HUES64 (cell line): ENCODE data around the gene SRSF3.
"Not testable (repeated sequence)": the region's sequence is repeated elsewhere in the genome, so short reads cannot be mapped to it uniquely, and the experiment has no call there.

Experiments
- H3K27ac ChIP-seq: 2 replicates; pipeline ENCODE4 v1.7.0; 2013; ENCODE audit warnings: low read depth, low read length, inconsistent platforms
- H3K27me3 ChIP-seq: 2 replicates; pipeline ENCODE4 v1.6.1; 2013; ENCODE audit warnings: mild to moderate bottlenecking, low read length; ENCODE audit not compliant: insufficient read depth
- H3K36me3 ChIP-seq: 2 replicates; pipeline ENCODE4 v1.6.1; 2013; ENCODE audit warnings: mild to moderate bottlenecking, low read length; ENCODE audit not compliant: insufficient read depth
- H3K4me1 ChIP-seq: 2 replicates; pipeline ENCODE4 v1.6.1; 2013; ENCODE audit warnings: mild to moderate bottlenecking, low read length, moderate library complexity; ENCODE audit not compliant: insufficient read depth
- H3K4me3 ChIP-seq: 2 replicates; pipeline ENCODE4 v1.5.1; 2013; ENCODE audit warnings: mild to moderate bottlenecking, low read length, moderate library complexity
- H3K9ac ChIP-seq: 2 replicates; pipeline ENCODE4 v1.6.1; 2013; ENCODE audit warnings: mild to moderate bottlenecking, low read depth, low read length
- H3K9me3 ChIP-seq: 2 replicates; pipeline ENCODE4 v1.6.1; 2013; ENCODE audit warnings: low read depth, low read length; ENCODE audit not compliant: insufficient read depth
- WGBS: fragments of 150-250, 120-280 bp; methylation state at CpG from one replicate; pipeline ENCODE4 v1.1.7; 2013; ENCODE audit warnings: missing lambda C conversion rate; 5-methylcytosine and 5-hydroxymethylcytosine counted together

Gene SRSF3

GRCh38 chr6:36639171-36639808 is 45.1 kb downstream of the SRSF3 start:
- H3K9ac ChIP-seq = no peak overlapping the region
- no peak overlapping the region for H3K4me3 ChIP-seq
- H3K4me1 ChIP-seq = peaks cover 4% of the 10 kb centered on the region; the same call in 1 of the 2 replicates
- H3K27ac ChIP-seq = no peak overlapping the region
- 91% methylated on average over 11 of the region's 11 CpGs for WGBS
- no peaks in the 10 kb centered on the region for H3K9me3 ChIP-seq
- H3K27me3 ChIP-seq = no peaks in the 10 kb centered on the region
- no peaks in the 10 kb centered on the region for H3K36me3 ChIP-seq

GRCh38 chr6:36641543-36641942 is 47.4 kb downstream of the SRSF3 start:
- Histone ChIP-seq H3K4me3 (no peak overlapping the region), H3K9ac (no peak overlapping the region), H3K27me3 (no peaks in the 10 kb centered on the region), H3K27ac (no peak overlapping the region), H3K9me3 (no peaks in the 10 kb centered on the region), H3K4me1 (peaks cover 2% of the 10 kb centered on the region; the same call in 1 of the 2 replicates), H3K36me3 (no peaks in the 10 kb centered on the region)
- WGBS = 82% methylated on average over 3 of the region's 3 CpGs

GRCh38 chr6:36642913-36643817 is 49.0 kb downstream of the SRSF3 start:
- no peaks in the 10 kb centered on the region for H3K9me3 ChIP-seq
- no peak overlapping the region for H3K27ac ChIP-seq
- no peak overlapping the region for H3K4me3 ChIP-seq
- peaks cover 2% of the 10 kb centered on the region; the same call in 1 of the 2 replicates for H3K4me1 ChIP-seq
- WGBS = 72% methylated on average over 8 of the region's 8 CpGs
- no peaks in the 10 kb centered on the region for H3K36me3 ChIP-seq
- no peaks in the 10 kb centered on the region for H3K27me3 ChIP-seq
- no peak overlapping the region for H3K9ac ChIP-seq

- no peaks in the 10 kb centered on the region for H3K36me3 ChIP-seq
- H3K4me1 ChIP-seq = peaks cover 2% of the 10 kb centered on the region; the same call in 1 of the 2 replicates
- no peak overlapping the region for H3K27ac ChIP-seq
- H3K9ac ChIP-seq = no peak overlapping the region
- no peaks in the 10 kb centered on the region for H3K27me3 ChIP-seq
- no peaks in the 10 kb centered on the region for H3K9me3 ChIP-seq
- 90% methylated on average over 4 of the region's 4 CpGs for WGBS
- no peak overlapping the region for H3K4me3 ChIP-seq
Measured at GRCh38 chr6:36643977-36644376, 49.8 kb downstream of the SRSF3 start.

- H3K9me3 ChIP-seq = no peaks in the 10 kb centered on the region
- H3K4me3 ChIP-seq = no peak overlapping the region
- H3K36me3 ChIP-seq = no peaks in the 10 kb centered on the region
- H3K9ac ChIP-seq = no peak overlapping the region
- H3K27ac ChIP-seq = no peak overlapping the region
- H3K4me1 ChIP-seq = peaks cover 7% of the 10 kb centered on the region
- 94% methylated on average over 2 of the region's 3 CpGs for WGBS
- H3K27me3 ChIP-seq = no peaks in the 10 kb centered on the region
Measured at GRCh38 chr6:36649086-36649485, 54.9 kb downstream of the SRSF3 start.

- H3K27ac ChIP-seq = no peak overlapping the region
- no peak overlapping the region for H3K9ac ChIP-seq
Measured at GRCh38 chr6:36649701-36650484, 55.7 kb downstream of the SRSF3 start.

GRCh38 chr6:36650848-36651478 is 56.8 kb downstream of the SRSF3 start:
- 21% methylated on average over 1 of the region's 2 CpGs for WGBS
- H3K9ac ChIP-seq = no peak overlapping the region
- no peaks in the 10 kb centered on the region for H3K27me3 ChIP-seq

More at GRCh38 chr6:36649701-36650484, 55.7 kb downstream of the SRSF3 start:
- H3K36me3 ChIP-seq = no peaks in the 10 kb centered on the region
- no peak overlapping the region for H3K4me3 ChIP-seq
- 81% methylated on average over 11 of the region's 13 CpGs for WGBS
- H3K9me3 ChIP-seq = no peaks in the 10 kb centered on the region
- no peaks in the 10 kb centered on the region for H3K27me3 ChIP-seq
- H3K4me1 ChIP-seq = peaks cover 7% of the 10 kb centered on the region

GRCh38 chr6:36651659-36652379 is 57.7 kb downstream of the SRSF3 start:
- no peaks in the 10 kb centered on the region for H3K36me3 ChIP-seq
- no peaks in the 10 kb centered on the region for H3K9me3 ChIP-seq
- peaks cover 14% of the 10 kb centered on the region for H3K4me1 ChIP-seq
- WGBS = 94% methylated on average over 11 of the region's 11 CpGs
- no peak overlapping the region for H3K27ac ChIP-seq
- H3K27me3 ChIP-seq = no peaks in the 10 kb centered on the region
- no peak overlapping the region for H3K4me3 ChIP-seq
- H3K9ac ChIP-seq = no peak overlapping the region

More at GRCh38 chr6:36650848-36651478, 56.8 kb downstream of the SRSF3 start:
- no peak overlapping the region for H3K4me3 ChIP-seq
- no peaks in the 10 kb centered on the region for H3K36me3 ChIP-seq
- no peak overlapping the region for H3K27ac ChIP-seq
- H3K4me1 ChIP-seq = peaks cover 10% of the 10 kb centered on the region
- no peaks in the 10 kb centered on the region for H3K9me3 ChIP-seq

- H3K4me1 ChIP-seq = peaks cover 14% of the 10 kb centered on the region
- H3K9me3 ChIP-seq, H3K27me3 ChIP-seq, H3K36me3 ChIP-seq, H3K9ac ChIP-seq, H3K4me3 ChIP-seq, H3K27ac ChIP-seq: not testable (repeated sequence)
- 91% methylated on average over 5 of the region's 5 CpGs for WGBS
Measured at GRCh38 chr6:36654469-36654868, 60.3 kb downstream of the SRSF3 start.
